Aorta (tissue), 5 donors: ENCODE results near the gene PDGFA. TPM values are rescaled to one million over a fixed set of nuclear protein-coding genes. Genes with fewer than 3 reads are reported as not detected.

Experiments
- ATAC-seq: fragments of 200-7000 bp; cut with Tn5 transposase; one replicate; pipeline ENCODE4 v1.9.1; 2022; ENCODE audit warnings: moderate library complexity; ENCODE audit not compliant: low FRiP score
- DNase-seq, 2 donors: peaks; one replicate each; pipeline ENCODE4 v3.0.0-alpha.2; 2020
- H3K27ac ChIP-seq, 2 donors: one replicate each; pipeline ENCODE4 v1.5.1; 2013; ENCODE audit warnings: low read length in 2 of 2, mild to moderate bottlenecking in 2 of 2, moderate library complexity in 2 of 2, control low read depth in 1 of 2, inconsistent platforms in 1 of 2, low read depth in 1 of 2
- H3K27me3 ChIP-seq, 2 donors: one replicate each; pipeline ENCODE4 v1.6.1; 2013; ENCODE audit warnings: control low read depth in 1 of 2, low read length in 1 of 2, mild to moderate bottlenecking in 1 of 2, moderate library complexity in 1 of 2; ENCODE audit not compliant: insufficient read depth in 2 of 2, control insufficient read depth in 1 of 2
- H3K36me3 ChIP-seq, 2 donors: one replicate each; pipeline ENCODE4 v1.6.1; 2013; ENCODE audit warnings: control low read depth in 1 of 2, low read length in 1 of 2, mild to moderate bottlenecking in 1 of 2; ENCODE audit not compliant: insufficient read depth in 2 of 2, control insufficient read depth in 1 of 2
- H3K4me1 ChIP-seq, 2 donors: one replicate each; pipeline ENCODE4 v1.6.1; 2013; ENCODE audit warnings: low read length in 2 of 2, control low read depth in 1 of 2, mild to moderate bottlenecking in 1 of 2, moderate library complexity in 1 of 2; ENCODE audit not compliant: insufficient read depth in 2 of 2, control insufficient read depth in 1 of 2
- H3K4me3 ChIP-seq, 2 donors: one replicate each; pipeline ENCODE4 v1.5.1; 2013; ENCODE audit warnings: low read length in 2 of 2, control low read depth in 1 of 2, mild to moderate bottlenecking in 1 of 2
- H3K9me3 ChIP-seq: one replicate; pipeline ENCODE4 v1.6.1; 2013; ENCODE audit warnings: mild to moderate bottlenecking, low read length; ENCODE audit not compliant: control insufficient read depth
- WGBS, 2 donors: extraction: QIAGEN DNeasy Blood & Tissue Kit; methylation state at CpG; one replicate each; pipeline ENCODE4 v1.1.7; 2013; 5-methylcytosine and 5-hydroxymethylcytosine counted together
- intact Hi-C, 2 donors: fragments of 100-400 bp; cut with DNase I; formaldehyde crosslinking; loops; one replicate each; pipeline versions ENCODE4 v1.14.2 to v1.15.0; 2022
- polyA plus RNA-seq, 2 donors: library from polyadenylated mRNA; stranded (reverse); fragments of 200-250 nt; gene quantifications; one replicate each; pipeline ENCODE4 v1.2.3, GENCODE V29; 2013
- total RNA-seq, 2 donors: library from RNA; stranded (reverse); fragmentation: NEBNext Ultra II Directional; extraction: Animal tissue kit (Norgen Biotek cat#: 25700); gene quantifications; one replicate each; pipeline ENCODE4 v1.2.1, GENCODE V29; 2021
- donor health status: healthy with polysubstance abuse.
- donor health status: Bipolar disorder and iron deficiency.
- donor health status: DM: no; HTN: no; CAD: no.
- donor health status: DM: no; HTN: no; CAD: no.
- donor health status: DM: yes; HTN: yes; CAD: no.

Gene PDGFA
- total and polyA plus RNA-seq, 4 donors: 28.9 to 174 (median 87.5) TPM

GRCh38 chr7:548401-548800, 28.8 kb upstream of the PDGFA start:
- Histone ChIP-seq H3K36me3 (no peaks in the 10 kb centered on the region), H3K4me3 (no peak overlapping the region), H3K27ac (no peak overlapping the region), H3K27me3 (no peaks in the 10 kb centered on the region), H3K9me3 (no peaks in the 10 kb centered on the region), H3K4me1 (no peaks in the 10 kb centered on the region)
- DNase-seq (peak in 1 of 2 donors; percentile 36), ATAC-seq (no peak)
- intact Hi-C loops: loop anchor here in 1 of 2 donors (10.0 kb wide), 1 partner anchor 46 kb away; no protein-coding TSS in a partner anchor
- 95% methylated on average over 11 of the region's 11 CpGs for WGBS, 2 donors

GRCh38 chr7:545470-545869, 25.8 kb upstream of the PDGFA start:
- Histone ChIP-seq H3K27me3 (no peaks in the 10 kb centered on the region), H3K4me3 (no peak overlapping the region), H3K27ac (no peak overlapping the region), H3K9me3 (no peaks in the 10 kb centered on the region), H3K36me3 (no peaks in the 10 kb centered on the region), H3K4me1 (no peaks in the 10 kb centered on the region)
- WGBS, 2 donors: 91 to 92% methylated on average over 16 of the region's 16 CpGs
- ATAC-seq (no peak), DNase-seq (peak in 1 of 2 donors; percentile 21)
- intact Hi-C loops: loop anchor here in 1 of 2 donors (10.0 kb wide), 1 partner anchor 49 kb away; no protein-coding TSS in a partner anchor

DNA sequence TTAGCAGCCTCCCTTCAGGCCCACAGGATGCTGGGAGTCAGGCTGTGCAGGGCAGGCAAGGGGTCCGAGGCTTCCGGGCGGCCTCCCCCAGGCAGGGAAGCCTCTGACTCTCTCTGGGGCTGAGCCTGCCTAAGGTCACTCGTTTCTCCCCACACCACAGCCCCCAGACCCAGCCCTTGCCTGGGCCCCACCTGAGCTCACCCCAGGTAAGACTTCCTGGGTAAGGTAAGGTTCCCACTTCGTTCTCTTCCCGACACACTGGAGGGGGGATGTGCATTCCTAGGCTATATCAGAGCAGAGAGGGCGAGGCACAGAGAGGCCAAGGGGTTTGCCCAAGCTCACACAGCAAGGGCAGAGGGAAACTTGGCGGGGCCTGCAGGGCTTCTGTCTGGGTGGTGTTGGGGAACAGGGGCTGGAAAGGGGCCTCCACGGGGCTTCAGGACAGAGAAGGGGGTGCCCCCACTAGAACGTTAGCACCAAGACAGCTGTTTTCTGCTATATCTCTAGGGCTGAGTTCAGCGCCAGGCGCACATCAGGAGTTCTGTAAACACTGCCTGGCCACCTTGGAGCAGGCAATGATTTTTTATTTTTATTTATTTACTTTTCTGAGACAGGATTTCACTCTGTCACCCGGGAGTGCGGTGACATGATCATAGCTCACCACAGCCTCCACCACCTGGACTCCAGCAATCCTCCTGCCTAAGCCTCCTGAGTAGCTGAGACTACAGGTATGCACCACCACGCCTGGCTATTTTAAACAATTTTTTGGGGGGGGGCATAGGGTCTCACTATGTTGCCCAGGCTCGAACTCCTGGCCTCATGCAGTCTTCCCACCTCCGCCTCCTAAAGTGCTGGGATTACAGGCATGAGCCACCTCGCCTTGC, 24.9 kb upstream of the PDGFA start:
- no peaks in the 10 kb centered on the region for H3K4me1 ChIP-seq
- H3K27ac ChIP-seq: no peak overlapping the region
- ATAC-seq (no peak), DNase-seq (peak; percentile 21 to 58)
- WGBS, 2 donors: 95 to 97% methylated on average over 18 of the region's 18 CpGs
- no peak overlapping the region for H3K4me3 ChIP-seq
- intact Hi-C loops: loop anchor here in 1 of 2 donors (10.0 kb wide), 1 partner anchor 50 kb away; no protein-coding TSS in a partner anchor
- no peaks in the 10 kb centered on the region for H3K36me3 ChIP-seq
- no peaks in the 10 kb centered on the region for H3K27me3 ChIP-seq
- H3K9me3 ChIP-seq: no peaks in the 10 kb centered on the region

DNA sequence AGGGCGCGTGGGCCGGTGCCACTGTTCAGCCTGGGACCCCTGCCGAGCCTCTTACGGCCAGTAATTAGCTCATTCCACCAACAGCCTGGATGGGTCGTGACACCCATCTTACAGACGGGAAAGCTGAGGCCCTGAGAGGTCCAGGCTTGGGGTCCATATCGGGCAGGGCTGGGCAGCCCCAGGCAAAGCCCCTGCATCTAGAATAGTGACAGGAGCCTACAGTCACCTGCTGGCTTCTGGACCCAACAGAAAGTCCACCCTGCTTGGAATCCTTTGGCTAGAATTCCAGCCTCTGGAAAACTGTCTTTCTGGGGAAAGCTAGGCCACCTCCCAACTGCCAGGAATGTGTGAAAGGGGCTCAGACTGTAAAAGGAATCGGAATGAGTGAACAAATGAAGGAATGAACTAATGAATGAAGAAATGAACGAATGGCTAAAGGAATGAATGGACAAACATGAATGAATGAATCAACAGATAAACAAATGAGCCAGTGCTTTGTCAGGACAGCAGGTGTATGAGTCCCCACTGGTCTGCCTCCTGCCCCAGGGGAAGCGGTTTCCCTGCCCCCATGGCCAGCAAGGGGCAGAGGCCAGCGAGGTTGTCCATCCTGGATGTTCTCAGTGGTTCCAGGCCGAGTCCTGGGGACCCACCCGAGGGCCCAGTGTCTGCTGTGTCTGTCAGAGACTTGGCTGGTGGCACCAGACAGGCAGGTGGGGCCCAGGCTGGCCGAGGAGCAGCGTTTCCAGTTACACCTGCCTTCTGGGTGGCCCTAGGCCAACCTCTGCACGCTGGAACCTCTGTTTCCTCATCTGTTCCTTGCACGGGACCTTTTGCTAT, 24.1 kb upstream of the PDGFA start:
- Histone ChIP-seq H3K36me3 (no peaks in the 10 kb centered on the region), H3K4me3 (no peak overlapping the region), H3K27me3 (no peaks in the 10 kb centered on the region), H3K27ac (peak overlapping the region; percentile 53 to 58), H3K4me1 (peaks cover 0 to under 1% of the 10 kb centered on the region in 2 donors), H3K9me3 (no peaks in the 10 kb centered on the region)
- WGBS, 2 donors: 80 to 81% methylated on average over 18 of the region's 18 CpGs
- no peak for ATAC-seq
- DNase-seq: peak; percentile 40 to 62
- intact Hi-C loops: loop anchor here in 1 of 2 donors (10.0 kb wide), 1 partner anchor 51 kb away; no protein-coding TSS in a partner anchor

DNA sequence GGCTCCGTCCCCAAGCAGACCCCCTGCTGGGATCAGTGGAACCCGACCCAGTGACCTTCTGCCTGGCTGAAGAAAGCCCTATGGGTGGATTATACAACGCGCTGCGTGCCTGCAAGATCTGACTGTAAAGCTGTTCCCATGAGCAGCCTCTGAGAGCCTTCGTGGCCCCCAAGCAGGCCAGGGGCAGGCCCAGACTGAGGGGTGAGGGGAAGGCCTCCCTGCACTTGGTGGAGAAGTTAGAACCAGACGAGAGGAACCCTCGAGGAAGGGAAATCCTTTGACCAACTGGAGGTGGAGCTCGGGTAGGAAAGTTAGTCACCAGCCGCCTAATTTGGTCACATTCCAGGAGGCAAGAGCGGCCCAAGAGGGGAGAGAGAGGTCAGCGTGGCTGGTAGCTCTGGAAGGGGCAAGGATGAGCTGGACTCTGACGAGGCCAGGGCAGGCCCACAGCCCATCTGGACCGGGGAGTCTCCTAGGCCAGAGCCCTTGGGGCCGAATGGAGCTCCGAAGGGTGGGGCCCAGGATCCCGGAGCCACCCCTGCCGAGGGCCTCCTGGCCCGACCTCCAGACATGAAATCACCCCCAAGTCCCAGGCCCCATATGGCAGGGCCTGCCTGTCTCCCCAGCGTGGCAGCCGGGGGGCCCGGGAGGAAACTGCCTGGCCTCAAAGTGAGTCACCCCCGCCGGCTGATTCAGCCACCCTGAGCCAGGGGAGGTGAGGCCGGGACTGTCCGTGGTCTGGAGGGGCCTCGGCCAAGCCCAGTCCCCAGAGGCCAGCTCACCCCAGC, 23.3 kb upstream of the PDGFA start:
- WGBS, 2 donors: 35% methylated on average over 23 to 27 of the region's 27 CpGs
- Histone ChIP-seq H3K27me3 (no peaks in the 10 kb centered on the region), H3K9me3 (no peaks in the 10 kb centered on the region), H3K27ac (peak overlapping the region; percentile 53 to 58), H3K4me3 (no peak overlapping the region), H3K4me1 (peaks cover 0 to 3% of the 10 kb centered on the region in 2 donors), H3K36me3 (no peaks in the 10 kb centered on the region)
- DNase-seq (peak; percentile 85 to 93), ATAC-seq (peak; percentile 63)
- intact Hi-C loops: loop anchor here in 1 of 2 donors (10.0 kb wide), 1 partner anchor 52 kb away; no protein-coding TSS in a partner anchor

DNA sequence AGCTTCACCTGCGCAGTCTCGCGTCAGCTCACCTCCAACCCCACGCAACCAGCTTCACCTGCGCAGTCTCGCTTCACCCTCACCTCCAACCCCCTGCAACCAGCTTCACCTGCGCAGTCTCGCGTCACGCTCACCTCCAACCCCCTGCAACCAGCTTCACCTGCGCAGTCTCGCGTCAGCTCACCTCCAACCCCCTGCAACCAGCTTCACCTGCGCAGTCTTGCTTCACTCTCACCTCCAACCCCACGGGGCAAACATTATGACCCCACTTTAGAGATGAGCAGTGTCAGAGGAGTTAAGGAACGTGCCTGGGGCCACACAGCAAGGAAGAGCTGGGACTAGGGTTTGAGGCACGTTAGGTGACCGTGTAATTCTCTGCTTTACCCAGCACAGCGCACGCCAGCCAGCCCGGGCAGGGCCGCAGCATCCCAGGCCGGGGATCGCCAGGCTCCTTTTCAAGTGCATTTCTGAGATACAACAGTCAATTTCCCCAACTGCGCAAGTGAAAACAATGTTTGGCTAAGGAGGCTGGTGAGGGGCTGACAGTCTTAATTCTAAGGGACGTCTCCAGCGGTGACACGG, 22.6 kb upstream of the PDGFA start:
- peak overlapping the region in 1 of 2 donors; percentile 10 for H3K27ac ChIP-seq
- intact Hi-C loops: loop anchor here in 1 of 2 donors (10.0 kb wide), 1 partner anchor 53 kb away; no protein-coding TSS in a partner anchor
- no peaks in the 10 kb centered on the region for H3K9me3 ChIP-seq
- H3K36me3 ChIP-seq: no peaks in the 10 kb centered on the region
- H3K4me1 ChIP-seq: peaks cover 0 to 3% of the 10 kb centered on the region in 2 donors
- H3K4me3 ChIP-seq: no peak overlapping the region
- WGBS, 2 donors: 82 to 85% methylated on average over 28 of the region's 28 CpGs
- H3K27me3 ChIP-seq: no peaks in the 10 kb centered on the region
- DNase-seq (peak; percentile 42 to 76), ATAC-seq (no peak)

DNA sequence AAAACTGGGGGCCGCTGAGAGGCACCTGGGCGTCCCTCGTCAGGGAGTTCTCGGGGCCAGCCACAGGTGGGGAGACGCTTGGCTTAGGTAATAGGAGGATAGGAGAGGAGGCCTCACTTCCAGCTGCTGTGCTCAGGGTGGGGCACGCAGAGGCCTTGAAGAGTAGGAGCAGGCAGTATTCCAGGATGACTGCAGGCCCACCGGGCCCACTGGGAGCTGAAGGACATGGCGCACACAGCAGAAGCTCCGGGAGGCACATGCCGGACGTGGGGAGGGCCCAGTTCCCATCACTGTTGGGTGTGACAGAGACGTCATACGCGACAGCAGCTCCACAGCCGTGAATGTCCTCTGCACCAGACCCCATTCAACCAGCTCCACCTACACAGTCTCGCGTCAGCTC, 22.0 kb upstream of the PDGFA start:
- no peak for ATAC-seq
- Histone ChIP-seq H3K4me1 (peaks cover 0 to 3% of the 10 kb centered on the region in 2 donors), H3K9me3 (no peaks in the 10 kb centered on the region), H3K27me3 (no peaks in the 10 kb centered on the region), H3K36me3 (no peaks in the 10 kb centered on the region), H3K4me3 (no peak overlapping the region), H3K27ac (no peak overlapping the region)
- 96% methylated on average over 15 to 17 of the region's 17 CpGs for WGBS, 2 donors
- no peak for DNase-seq
- intact Hi-C loops: loop anchor here in 1 of 2 donors (10.0 kb wide), 1 partner anchor 53 kb away; no protein-coding TSS in a partner anchor
